GM12878 (cell line): ENCODE data around the gene OPN5. TPM values are rescaled to one million over a fixed set of nuclear protein-coding genes. Genes with fewer than 3 reads are reported as not detected.

Source experiments
- ATAC-seq: fragments of 200-7000 bp; cut with Tn5 transposase; 3 replicates; pipeline ENCODE4 v1.9.1; 2020; ENCODE audit warnings: mild to moderate bottlenecking, moderate library complexity
- BruUV-seq: library from RNA; stranded (reverse); fragments of 400-500 nt; replicated peaks from 2 replicates; lab custom pipeline; 2021; lab: Mats Ljungman, UMichigan
- CTCF ChIA-PET: fragments of 300-600 bp; sonication (Branson Sonifier 250); formaldehyde crosslinking; extraction: SDS; loops from one replicate; lab custom pipeline; 2021; ENCODE audit warnings: inconsistent platforms; lab: Yijun Ruan, JAX
- POLR2A ChIA-PET: fragments of 350-600 bp; formaldehyde crosslinking; extraction: SDS; loops from one replicate; lab custom pipeline; 2021; ENCODE audit warnings: inconsistent platforms; lab: Charles Lee
- RAD21 ChIA-PET: fragments of 300-600 bp; sonication (Branson Sonifier 250); formaldehyde crosslinking; loops from one replicate; lab custom pipeline; 2023; ENCODE audit warnings: antibody characterized with exemption; ENCODE audit not compliant: unreplicated experiment; lab: Charles Lee
- SMC1A ChIA-PET: fragments of 300-600 bp; sonication (Branson Sonifier 250); formaldehyde crosslinking; loops from one replicate; lab custom pipeline; 2023; ENCODE audit not compliant: unreplicated experiment, uncharacterized antibody; lab: Charles Lee
- DNase-seq: peaks from one replicate; pipeline ENCODE4 v3.0.0-alpha.2; 2011; ENCODE audit warnings: low read depth, low spot score
- FAIRE-seq: peaks from 3 replicates; lab custom pipeline; 2011; peaks lifted over from hg19 to GRCh38; lab: Jason Lieb, UNC
- H2AFZ ChIP-seq: 2 replicates; pipeline ENCODE4 v1.6.0; 2011; ENCODE audit warnings: low read depth, low read length, control low read depth; ENCODE audit not compliant: control insufficient read depth
- H3K27ac ChIP-seq: 2 replicates; pipeline ENCODE4 v1.5.1; 2011; ENCODE audit warnings: control low read depth; ENCODE audit not compliant: control insufficient read depth, insufficient read depth
- H3K27me3 ChIP-seq, 2 experiments: replicated peaks in 1 of 2; 2 replicates each; pipeline versions ENCODE4 v1.6.0 to v1.6.1; 2011; ENCODE audit warnings: low read length in 1 of 2; ENCODE audit not compliant: control insufficient read depth in 2 of 2, insufficient read depth in 2 of 2
- H3K36me3 ChIP-seq, 2 experiments: 2 replicates each; pipeline ENCODE4 v1.5.1; 2011; ENCODE audit warnings: low read length in 1 of 2; ENCODE audit not compliant: control insufficient read depth in 2 of 2, insufficient read depth in 2 of 2
- H3K4me1 ChIP-seq: 2 replicates; pipeline ENCODE4 v1.6.1; 2011; ENCODE audit warnings: mild to moderate bottlenecking, low read length, moderate library complexity, mixed read lengths; ENCODE audit not compliant: control insufficient read depth, insufficient read depth
- H3K4me2 ChIP-seq: 2 replicates; pipeline ENCODE4 v1.6.0; 2011; ENCODE audit warnings: control low read depth; ENCODE audit not compliant: control insufficient read depth, insufficient read depth
- H3K4me3 ChIP-seq: fragments of 200-600 bp; sonication (generic); 2 replicates; pipeline ENCODE4 v1.5.1; 2016
- H3K79me2 ChIP-seq: 2 replicates; pipeline ENCODE4 v1.6.0; 2011; ENCODE audit warnings: low read length; ENCODE audit not compliant: control insufficient read depth, insufficient read depth
- H3K9ac ChIP-seq: 2 replicates; pipeline ENCODE4 v1.8.0; 2011; ENCODE audit warnings: low read length, control low read depth, mixed read lengths; ENCODE audit not compliant: control insufficient read depth, insufficient read depth
- H3K9me3 ChIP-seq: replicated peaks from 3 replicates; pipeline ENCODE4 v1.5.1; 2011; ENCODE audit warnings: mild to moderate bottlenecking, low read length; ENCODE audit not compliant: control insufficient read depth, insufficient read depth
- H4K20me1 ChIP-seq: 2 replicates; pipeline ENCODE4 v1.6.0; 2011; ENCODE audit not compliant: control insufficient read depth, insufficient read depth
- FOXM1 ChIP-seq: IDR thresholded peaks from 2 replicates; pipeline ENCODE4 v1.6.1; 2012; ENCODE audit warnings: low read depth, mild to moderate bottlenecking, inconsistent platforms, low read length, moderate library complexity
- KDM1A ChIP-seq: fragments of 200-600 bp; sonication (generic); IDR thresholded peaks from 2 replicates; pipeline ENCODE4 v1.6.1; 2016; ENCODE audit warnings: borderline replicate concordance
- LARP7 ChIP-seq: fragments of 450-650 bp; IDR thresholded peaks from 2 replicates; pipeline ENCODE4 v1.6.1; 2017; ENCODE audit warnings: mild to moderate bottlenecking
- MAX ChIP-seq: IDR thresholded peaks from 2 replicates; pipeline ENCODE4 v1.6.1; 2012; ENCODE audit warnings: low read depth, low read length, improper control_type of control experiment
- MEF2B ChIP-seq: fragments of 450-650 bp; IDR thresholded peaks from 2 replicates; pipeline ENCODE4 v1.6.1; 2018; ENCODE audit warnings: mild to moderate bottlenecking, moderate library complexity; ENCODE audit not compliant: partially characterized antibody, poor library complexity, severe bottlenecking
- NR2C1 ChIP-seq: fragments of 450-650 bp; IDR thresholded peaks from 2 replicates; pipeline ENCODE4 v1.6.1; 2017; ENCODE audit warnings: antibody characterized with exemption, mild to moderate bottlenecking, moderate library complexity
- NR2F1 ChIP-seq: fragments of 450-650 bp; conservative IDR thresholded peaks from 2 replicates; pipeline ENCODE4 v1.6.1; 2017; ENCODE audit warnings: mild to moderate bottlenecking
- SREBF2 ChIP-seq: IDR thresholded peaks from 2 replicates; pipeline ENCODE4 v1.6.1; 2012; ENCODE audit warnings: mild to moderate bottlenecking, low read length
- SUPT20H ChIP-seq: IDR thresholded peaks from 2 replicates; pipeline ENCODE4 v1.6.1; 2011; ENCODE audit warnings: low read depth, mild to moderate bottlenecking, low read length, moderate library complexity, borderline replicate concordance; ENCODE audit not compliant: control insufficient read depth
- WGBS: methylation state at CpG from one replicate; pipeline ENCODE4 v1.1.6; 2016; ENCODE audit warnings: low lambda C conversion rate; ENCODE audit not compliant: insufficient replicate concordance, insufficient coverage; ENCODE audit errors: missing lambda C conversion rate; 5-methylcytosine and 5-hydroxymethylcytosine counted together
- in situ Hi-C: fragments of 300-500 bp; cut with MboI; formaldehyde crosslinking; loops from 9 replicates; pipeline ENCODE4 v1.14.3; 2018; ENCODE audit warnings: mixed read lengths
- intact Hi-C: fragments of 100-400 bp; cut with micrococcal nuclease; formaldehyde crosslinking; loops from one replicate; pipeline ENCODE4 v1.14.2; 2022; ENCODE audit not compliant: unreplicated experiment
- polyA plus RNA-seq, 11 experiments: library from polyadenylated mRNA; depleted of rRNA in 4 of 11; unstranded in 6 of 11; stranded (reverse) in 5 of 11; fragments of >200 nt; fragmentation: Nextera tagmentation in 4 of 11; fragmentation: Illumina TruSeq in 1 of 11; extraction: Ambion mirVana in 4 of 11; extraction: Trizol in 1 of 11; gene quantifications; 1 replicate in 1 of 11; 2 replicates in 10 of 11; pipeline versions ENCODE4 v1.2.1 to v1.2.3, GENCODE V29; 2011 to 2016; ENCODE audit warnings: inconsistent platforms in 2 of 11, missing spikeins in 2 of 11, low read depth in 1 of 11
- total RNA-seq, 4 experiments: library from RNA; depleted of rRNA in 3 of 4; stranded (reverse); fragments of >200 nt in 3 of 4; fragmentation: Illumina TruSeq in 1 of 4; extraction: Trizol in 1 of 4; gene quantifications; 2 replicates each; pipeline versions ENCODE4 v1.2.1 to v1.2.3, GENCODE V29; 2013 to 2021
- TF ChIP-seq, protein P1 (sequence below): IDR thresholded peaks from 2 replicates; pipeline ENCODE4 v1.6.1; 2012; ENCODE audit warnings: mild to moderate bottlenecking, low read depth, low read length
- TF ChIP-seq, protein P2 (sequence below): fragments of 450-650 bp; IDR thresholded peaks from 2 replicates; pipeline ENCODE4 v1.6.1; 2016; ENCODE audit warnings: mild to moderate bottlenecking

OPN5 gene
- total and polyA plus RNA-seq, 10 of the 15 experiments (the other 5 are each of a cell fraction or from before 2014, with no cell fraction given), result not detected

DNA sequence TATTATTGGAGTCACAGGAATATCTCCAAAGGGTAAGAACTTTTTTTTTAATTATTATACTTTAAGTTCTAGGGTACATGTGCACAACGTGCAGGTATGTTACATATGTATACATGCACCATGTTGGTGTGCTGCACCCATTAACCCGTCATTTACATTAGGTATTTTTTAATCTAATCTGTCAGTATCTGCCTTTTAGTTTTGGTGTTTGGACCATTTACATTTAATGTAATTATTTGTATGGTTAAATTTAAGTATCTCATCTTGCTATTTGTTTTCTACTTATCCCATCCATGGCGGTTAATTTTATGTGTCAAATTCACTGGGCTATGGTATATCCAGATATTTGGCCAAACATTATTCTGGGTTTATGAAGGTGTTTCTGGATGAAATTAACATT is 15.4 kb upstream of the OPN5 start:
- no peaks in the 10 kb centered on the region for H3K4me1 ChIP-seq
- POLR2A ChIA-PET, result no interaction called here
- no peak for TF ChIP-seq SUPT20H
- no peak for TF ChIP-seq MAX
- TF ChIP-seq, protein P1, sequence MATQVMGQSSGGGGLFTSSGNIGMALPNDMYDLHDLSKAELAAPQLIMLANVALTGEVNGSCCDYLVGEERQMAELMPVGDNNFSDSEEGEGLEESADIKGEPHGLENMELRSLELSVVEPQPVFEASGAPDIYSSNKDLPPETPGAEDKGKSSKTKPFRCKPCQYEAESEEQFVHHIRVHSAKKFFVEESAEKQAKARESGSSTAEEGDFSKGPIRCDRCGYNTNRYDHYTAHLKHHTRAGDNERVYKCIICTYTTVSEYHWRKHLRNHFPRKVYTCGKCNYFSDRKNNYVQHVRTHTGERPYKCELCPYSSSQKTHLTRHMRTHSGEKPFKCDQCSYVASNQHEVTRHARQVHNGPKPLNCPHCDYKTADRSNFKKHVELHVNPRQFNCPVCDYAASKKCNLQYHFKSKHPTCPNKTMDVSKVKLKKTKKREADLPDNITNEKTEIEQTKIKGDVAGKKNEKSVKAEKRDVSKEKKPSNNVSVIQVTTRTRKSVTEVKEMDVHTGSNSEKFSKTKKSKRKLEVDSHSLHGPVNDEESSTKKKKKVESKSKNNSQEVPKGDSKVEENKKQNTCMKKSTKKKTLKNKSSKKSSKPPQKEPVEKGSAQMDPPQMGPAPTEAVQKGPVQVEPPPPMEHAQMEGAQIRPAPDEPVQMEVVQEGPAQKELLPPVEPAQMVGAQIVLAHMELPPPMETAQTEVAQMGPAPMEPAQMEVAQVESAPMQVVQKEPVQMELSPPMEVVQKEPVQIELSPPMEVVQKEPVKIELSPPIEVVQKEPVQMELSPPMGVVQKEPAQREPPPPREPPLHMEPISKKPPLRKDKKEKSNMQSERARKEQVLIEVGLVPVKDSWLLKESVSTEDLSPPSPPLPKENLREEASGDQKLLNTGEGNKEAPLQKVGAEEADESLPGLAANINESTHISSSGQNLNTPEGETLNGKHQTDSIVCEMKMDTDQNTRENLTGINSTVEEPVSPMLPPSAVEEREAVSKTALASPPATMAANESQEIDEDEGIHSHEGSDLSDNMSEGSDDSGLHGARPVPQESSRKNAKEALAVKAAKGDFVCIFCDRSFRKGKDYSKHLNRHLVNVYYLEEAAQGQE, result no peak
- TF ChIP-seq NR2F1, result no peak
- no peak for TF ChIP-seq FOXM1
- TF ChIP-seq NR2C1, result no peak
- no peak for TF ChIP-seq KDM1A
- no peak for TF ChIP-seq LARP7
- TF ChIP-seq, protein P2, sequence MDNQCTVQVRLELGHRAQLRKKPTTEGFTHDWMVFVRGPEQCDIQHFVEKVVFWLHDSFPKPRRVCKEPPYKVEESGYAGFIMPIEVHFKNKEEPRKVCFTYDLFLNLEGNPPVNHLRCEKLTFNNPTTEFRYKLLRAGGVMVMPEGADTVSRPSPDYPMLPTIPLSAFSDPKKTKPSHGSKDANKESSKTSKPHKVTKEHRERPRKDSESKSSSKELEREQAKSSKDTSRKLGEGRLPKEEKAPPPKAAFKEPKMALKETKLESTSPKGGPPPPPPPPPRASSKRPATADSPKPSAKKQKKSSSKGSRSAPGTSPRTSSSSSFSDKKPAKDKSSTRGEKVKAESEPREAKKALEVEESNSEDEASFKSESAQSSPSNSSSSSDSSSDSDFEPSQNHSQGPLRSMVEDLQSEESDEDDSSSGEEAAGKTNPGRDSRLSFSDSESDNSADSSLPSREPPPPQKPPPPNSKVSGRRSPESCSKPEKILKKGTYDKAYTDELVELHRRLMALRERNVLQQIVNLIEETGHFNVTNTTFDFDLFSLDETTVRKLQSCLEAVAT, result no peak
- TF ChIP-seq MEF2B, result no peak
- no peak for TF ChIP-seq SREBF2
- no peak overlapping the region for H3K9ac ChIP-seq
- no peak overlapping the region for H3K4me2 ChIP-seq
- H3K9me3 ChIP-seq, result no peaks in the 10 kb centered on the region; the same call in 2 of the 3 replicates
- H3K27me3 ChIP-seq, result no peaks in the 10 kb centered on the region
- no peak for DNase-seq
- SMC1A ChIA-PET, result interaction anchor here (1.6 kb wide), 2 partner anchors 32 to 135 kb away, joined by 4 read pairs; no protein-coding TSS in a partner anchor
- RAD21 ChIA-PET, result no interaction called here
- no peak overlapping the region for H3K4me3 ChIP-seq
- no peaks in the 10 kb centered on the region for H3K36me3 ChIP-seq
- H4K20me1 ChIP-seq, result no peaks in the 10 kb centered on the region
- intact Hi-C loops, result no loop called here
- no peak overlapping the region for H2AFZ ChIP-seq
- WGBS, result 61% methylated on average over 3 of the region's 3 CpGs
- ATAC-seq, result no peak
- FAIRE-seq, result no peak
- CTCF ChIA-PET, result interaction anchor here (0.6 to 0.7 kb wide), 2 partner anchors 135 to 368 kb away, joined by 3 read pairs; no protein-coding TSS in a partner anchor
- H3K79me2 ChIP-seq, result no peaks in the 10 kb centered on the region
- in situ Hi-C loops, result no loop called here
- no TSS peak for BruUV-seq
- H3K27ac ChIP-seq, result no peak overlapping the region
